ENCODE results near the gene CT47C1.
A peak's percentile ranks its signal among the peaks of the same experiment; 100 is the strongest.

The CT47C1 gene

DNA sequence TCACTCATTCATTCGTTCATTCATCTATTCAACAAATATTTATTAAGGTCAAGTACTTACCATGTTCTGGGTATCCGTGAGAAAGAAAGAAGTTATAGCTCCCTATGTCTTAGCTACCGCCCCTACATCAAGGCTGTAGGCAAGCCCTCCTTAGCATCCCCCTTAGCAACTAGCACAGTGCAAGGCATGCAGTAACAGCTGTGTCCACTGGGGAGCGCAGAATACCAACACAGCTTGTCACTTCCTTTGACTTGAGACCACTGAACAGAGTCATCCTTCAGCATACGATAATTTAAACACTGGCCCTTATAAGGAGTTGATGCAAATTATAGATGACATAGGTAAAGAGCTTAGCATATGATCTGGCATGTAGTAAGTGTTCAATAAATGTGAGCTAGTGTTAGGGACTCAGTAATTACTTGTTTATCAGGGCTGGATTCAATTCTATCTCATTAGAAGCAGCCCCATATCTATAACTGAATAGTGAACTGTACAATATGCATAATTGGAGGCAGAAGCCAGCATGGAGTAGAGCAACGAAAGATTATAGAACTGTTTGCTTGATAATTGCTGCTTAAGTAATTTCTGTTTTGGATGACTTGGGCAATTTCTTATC is 46.1 kb downstream of the CT47C1 start:
- Histone ChIP-seq H4K20me1 (ENCODE audit: insufficient read depth) (no peaks in the 10 kb centered on the region), H3K27me3 (ENCODE audit: insufficient read depth, low read depth) (no peaks in the 10 kb centered on the region), H3K4me3 (IDR thresholded peaks at IDR 0.05; ENCODE audit: insufficient read depth, low read depth, low read length) (no peak overlapping the region), H3K27ac (no peak overlapping the region), H3K36me3 (ENCODE audit: insufficient read depth) (no peaks in the 10 kb centered on the region), H3K4me1 (ENCODE audit: low read depth, poor library complexity, severe bottlenecking) (no peaks in the 10 kb centered on the region), H3K4me2 (no peak overlapping the region), H3K79me2 (ENCODE audit: insufficient read depth, low read depth) (no peaks in the 10 kb centered on the region), H3K9ac (no peak overlapping the region), H2AFZ (ENCODE audit: low read depth) (no peak overlapping the region)
- TF ChIP-seq, protein P1, sequence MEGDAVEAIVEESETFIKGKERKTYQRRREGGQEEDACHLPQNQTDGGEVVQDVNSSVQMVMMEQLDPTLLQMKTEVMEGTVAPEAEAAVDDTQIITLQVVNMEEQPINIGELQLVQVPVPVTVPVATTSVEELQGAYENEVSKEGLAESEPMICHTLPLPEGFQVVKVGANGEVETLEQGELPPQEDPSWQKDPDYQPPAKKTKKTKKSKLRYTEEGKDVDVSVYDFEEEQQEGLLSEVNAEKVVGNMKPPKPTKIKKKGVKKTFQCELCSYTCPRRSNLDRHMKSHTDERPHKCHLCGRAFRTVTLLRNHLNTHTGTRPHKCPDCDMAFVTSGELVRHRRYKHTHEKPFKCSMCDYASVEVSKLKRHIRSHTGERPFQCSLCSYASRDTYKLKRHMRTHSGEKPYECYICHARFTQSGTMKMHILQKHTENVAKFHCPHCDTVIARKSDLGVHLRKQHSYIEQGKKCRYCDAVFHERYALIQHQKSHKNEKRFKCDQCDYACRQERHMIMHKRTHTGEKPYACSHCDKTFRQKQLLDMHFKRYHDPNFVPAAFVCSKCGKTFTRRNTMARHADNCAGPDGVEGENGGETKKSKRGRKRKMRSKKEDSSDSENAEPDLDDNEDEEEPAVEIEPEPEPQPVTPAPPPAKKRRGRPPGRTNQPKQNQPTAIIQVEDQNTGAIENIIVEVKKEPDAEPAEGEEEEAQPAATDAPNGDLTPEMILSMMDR (conservative IDR thresholded peaks at IDR 0.05; ENCODE audit: low read depth, low read length), result peak; percentile 82

DNA sequence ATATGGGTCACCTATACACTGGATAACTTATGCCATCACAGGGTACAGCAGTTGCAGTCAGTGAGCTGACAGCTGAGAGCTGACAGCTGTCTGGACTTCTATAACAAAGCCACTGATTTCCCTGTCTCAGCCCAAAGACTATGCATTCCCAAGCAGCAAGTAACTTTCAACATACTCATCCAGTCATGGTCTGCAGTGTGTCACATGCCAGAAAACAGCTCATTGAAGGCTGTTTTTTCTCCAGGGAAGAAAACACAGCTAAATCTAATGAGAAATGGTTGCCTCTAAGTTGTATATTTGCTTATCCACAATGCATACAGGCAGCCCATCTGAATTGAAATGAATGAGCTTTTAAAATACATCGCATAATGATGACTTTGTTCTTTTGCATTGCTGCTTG is 48.5 kb downstream of the CT47C1 start:
- Histone ChIP-seq H3K36me3 (ENCODE audit: insufficient read depth) (no peaks in the 10 kb centered on the region), H3K79me2 (ENCODE audit: insufficient read depth, low read depth) (no peaks in the 10 kb centered on the region), H3K4me2 (no peak overlapping the region), H3K4me3 (IDR thresholded peaks at IDR 0.05; ENCODE audit: insufficient read depth, low read depth, low read length) (no peak overlapping the region), H4K20me1 (ENCODE audit: insufficient read depth) (no peaks in the 10 kb centered on the region), H3K9ac (no peak overlapping the region), H2AFZ (ENCODE audit: low read depth) (no peak overlapping the region), H3K27me3 (ENCODE audit: insufficient read depth, low read depth) (no peaks in the 10 kb centered on the region), H3K4me1 (ENCODE audit: low read depth, poor library complexity, severe bottlenecking) (no peaks in the 10 kb centered on the region), H3K27ac (no peak overlapping the region)
- TF ChIP-seq, protein P1 (conservative IDR thresholded peaks at IDR 0.05; ENCODE audit: low read depth, low read length), result no peak

Data from KMS-11 (cell line).